A549 (cell line): ENCODE data around the gene AAGAB. TPM values are rescaled to one million over a fixed set of nuclear protein-coding genes. Genes with fewer than 3 reads are reported as not detected.

ENCODE experiments used
- ATAC-seq, 2 experiments: fragments of 200-7000 bp in 1 of 2; fragments of >200 bp in 1 of 2; cut with Nextera tagmentation in 1 of 2; cut with Tn5 transposase in 1 of 2; 3 replicates each; pipeline versions ENCODE4 v1.8.0 to v1.9.1; 2018 to 2020; ENCODE audit warnings: mild to moderate bottlenecking in 1 of 2, moderate library complexity in 1 of 2
- CTCF ChIA-PET: fragments of 300-600 bp; sonication (Branson Sonifier 250); formaldehyde crosslinking; extraction: SDS; loops from one replicate; lab custom pipeline; 2021; ENCODE audit warnings: antibody characterized with exemption, inconsistent platforms; lab: Yijun Ruan, JAX
- POLR2A ChIA-PET: fragments of 350-600 bp; formaldehyde crosslinking; extraction: SDS; loops from one replicate; lab custom pipeline; 2021; ENCODE audit warnings: antibody characterized with exemption, inconsistent platforms; lab: Yijun Ruan, JAX
- DNase-seq, 2 experiments: peaks; one replicate each; pipeline versions ENCODE4 v3.0.0 to v3.0.0-alpha.2; 2011 to 2016; ENCODE audit warnings: low read depth in 1 of 2, low spot score in 1 of 2
- FAIRE-seq: peaks from 2 replicates; lab custom pipeline; 2011; peaks lifted over from hg19 to GRCh38; lab: Jason Lieb, UNC
- H3K27ac ChIP-seq, 2 experiments: fragments of >200 bp; sonication (Bioruptor Twin); formaldehyde crosslinking; 3 replicates each; pipeline ENCODE4 v1.5.1; 2016 to 2017
- H3K4me1 ChIP-seq: fragments of >200 bp; sonication (Bioruptor Twin); formaldehyde crosslinking; 3 replicates; pipeline ENCODE4 v1.6.1; 2016
- H3K4me2 ChIP-seq: fragments of >200 bp; sonication (Bioruptor Twin); formaldehyde crosslinking; 3 replicates; pipeline ENCODE4 v1.6.1; 2016
- H3K4me3 ChIP-seq: fragments of >200 bp; sonication (Bioruptor Twin); formaldehyde crosslinking; 3 replicates; pipeline ENCODE4 v1.5.1; 2016
- H3K9me3 ChIP-seq: fragments of >200 bp; sonication (Bioruptor Twin); formaldehyde crosslinking; 3 replicates; pipeline ENCODE4 v1.6.1; 2016
- BCL3 ChIP-seq: fragments of >200 bp; sonication (Bioruptor Twin); formaldehyde crosslinking; IDR thresholded peaks from 3 replicates; pipeline ENCODE4 v1.6.1; 2016
- BHLHE40 ChIP-seq: IDR thresholded peaks from 2 replicates; pipeline ENCODE4 v1.6.1; 2012; ENCODE audit warnings: low read depth, low read length, inconsistent platforms
- CBX2 ChIP-seq: fragments of 200-600 bp; sonication (generic); IDR thresholded peaks from 2 replicates; pipeline ENCODE4 v1.6.1; 2016; ENCODE audit warnings: low read depth, mild to moderate bottlenecking, borderline replicate concordance
- CBX8 ChIP-seq: fragments of 200-600 bp; sonication (generic); IDR thresholded peaks from 2 replicates; pipeline ENCODE4 v1.6.1; 2016
- CHD2 ChIP-seq: fragments of 150-350 bp; IDR thresholded peaks from 2 replicates; pipeline ENCODE4 v1.6.1; 2014; ENCODE audit warnings: low read length; ENCODE audit not compliant: partially characterized antibody
- EHMT2 ChIP-seq: fragments of 200-600 bp; sonication (generic); IDR thresholded peaks from 2 replicates; pipeline ENCODE4 v1.6.1; 2016; ENCODE audit warnings: antibody characterized with exemption, low read depth, mild to moderate bottlenecking, moderate library complexity
- ELK1 ChIP-seq: fragments of 150-350 bp; IDR thresholded peaks from 2 replicates; pipeline ENCODE4 v1.6.1; 2014; ENCODE audit warnings: low read depth, mild to moderate bottlenecking, low read length
- ESRRA ChIP-seq: fragments of 150-350 bp; IDR thresholded peaks from 2 replicates; pipeline ENCODE4 v1.6.1; 2014; ENCODE audit warnings: mild to moderate bottlenecking, low read length, borderline replicate concordance
- HEYL ChIP-seq: fragments of 250-450 bp; sonication (Bioruptor Pico); IDR thresholded peaks from 2 replicates; pipeline ENCODE4 v1.8.0; 2021; ENCODE audit warnings: mild to moderate bottlenecking, moderate library complexity
- HMGXB4 ChIP-seq: fragments of 250-450 bp; sonication (Bioruptor Pico); IDR thresholded peaks from 2 replicates; pipeline ENCODE4 v1.5.0; 2021; ENCODE audit warnings: mild to moderate bottlenecking, moderate library complexity, borderline replicate concordance
- HOXA7 ChIP-seq: fragments of 250-450 bp; sonication (Bioruptor Pico); IDR thresholded peaks from 2 replicates; pipeline ENCODE4 v1.5.0; 2020; ENCODE audit warnings: mild to moderate bottlenecking, moderate library complexity
- HOXB13 ChIP-seq: fragments of 250-450 bp; sonication (Bioruptor Pico); IDR thresholded peaks from 2 replicates; pipeline ENCODE4 v1.5.0; 2020; ENCODE audit warnings: low read depth, mild to moderate bottlenecking, moderate library complexity
- MAX ChIP-seq: IDR thresholded peaks from 2 replicates; pipeline ENCODE4 v1.6.1; 2012
- MAZ ChIP-seq: fragments of 150-350 bp; IDR thresholded peaks from 2 replicates; pipeline ENCODE4 v1.6.1; 2014; ENCODE audit warnings: antibody characterized with exemption, low read depth, low read length, borderline replicate concordance
- NFE2L2 ChIP-seq: fragments of 150-350 bp; conservative IDR thresholded peaks from 2 replicates; pipeline ENCODE4 v1.6.1; 2014; ENCODE audit warnings: low read length
- PBX3 ChIP-seq: IDR thresholded peaks from 2 replicates; pipeline ENCODE4 v1.6.1; 2012
- PHF8 ChIP-seq: fragments of 200-600 bp; sonication (generic); IDR thresholded peaks from 2 replicates; pipeline ENCODE4 v1.6.1; 2016; ENCODE audit warnings: low read depth, mild to moderate bottlenecking, antibody characterized with exemption, moderate library complexity, borderline replicate concordance
- RAD21 ChIP-seq, 2 experiments: fragments of >200 bp in 1 of 2; sonication (Bioruptor Twin) in 1 of 2; formaldehyde crosslinking in 1 of 2; IDR thresholded peaks in 1 of 2; conservative IDR thresholded peaks in 1 of 2; 2 replicates in 1 of 2; 3 replicates in 1 of 2; pipeline ENCODE4 v1.6.1; 2012 to 2018; ENCODE audit warnings: inconsistent platforms in 1 of 2
- RNF2 ChIP-seq: fragments of 200-600 bp; sonication (generic); IDR thresholded peaks from 2 replicates; pipeline ENCODE4 v1.6.1; 2016; ENCODE audit warnings: low read depth, mild to moderate bottlenecking, antibody characterized with exemption, moderate library complexity, borderline replicate concordance
- SREBF2 ChIP-seq: fragments of 450-650 bp; IDR thresholded peaks from 2 replicates; pipeline ENCODE4 v1.6.1; 2014; ENCODE audit warnings: mild to moderate bottlenecking, moderate library complexity
- TFCP2L1 ChIP-seq: fragments of 250-450 bp; sonication (Bioruptor Pico); IDR thresholded peaks from 2 replicates; pipeline ENCODE4 v1.5.0; 2021; ENCODE audit warnings: mild to moderate bottlenecking
- TP53 ChIP-seq: fragments of 250-450 bp; sonication (Bioruptor Pico); IDR thresholded peaks from 2 replicates; pipeline ENCODE4 v1.5.0; 2021; ENCODE audit warnings: mild to moderate bottlenecking, moderate library complexity
- ZFP36 ChIP-seq: fragments of 450-650 bp; IDR thresholded peaks from 2 replicates; pipeline ENCODE4 v1.6.1; 2014; ENCODE audit warnings: borderline replicate concordance; ENCODE audit not compliant: partially characterized antibody
- WGBS: methylation state at CpG from one replicate; pipeline ENCODE4 v1.1.6; 2017; ENCODE audit errors: missing lambda C conversion rate; 5-methylcytosine and 5-hydroxymethylcytosine counted together
- polyA plus RNA-seq, 4 experiments: library from polyadenylated mRNA; depleted of rRNA in 3 of 4; stranded (reverse); fragments of >200 nt; fragmentation: RNase III in 1 of 4; extraction: RNeasy Plus Mini Kit Qiagen cat#74134 plus additional on column Dnase treatment in 1 of 4; gene quantifications; 2 replicates in 3 of 4; 3 replicates in 1 of 4; pipeline ENCODE4 v1.2.3, GENCODE V29; 2011 to 2017

AAGAB gene
- polyA plus RNA-seq, 2 of the 4 experiments (the other 2 are of a cell fraction) = 68.9 to 107 TPM

GRCh38 chr15:67187351-67187854, 67.1 kb downstream of the AAGAB start:
- ChIA-PET CTCF (interaction anchor here (0.7 to 2.0 kb wide), 5 partner anchors 13 to 241 kb away, joined by 3 to 13 read pairs (median 4); partner anchors contain the start of gene SMAD3), POLR2A (no interaction called here)
- FAIRE-seq = peak; percentile 54

GRCh38 chr15:67186688-67187087, 67.8 kb downstream of the AAGAB start:
- H3K9me3 ChIP-seq = no peaks in the 10 kb centered on the region
- H3K4me3 ChIP-seq = no peak overlapping the region
- FAIRE-seq = no peak
- ATAC-seq = 0 out of 6 replicates have a peak, but pooled peaks of 1 of the 2 experiments have one; percentile 1
- POLR2A ChIA-PET = no interaction called here
- H3K4me1 ChIP-seq = peaks cover 57% of the 10 kb centered on the region
- CTCF ChIA-PET = interaction anchor here (0.9 to 2.0 kb wide), 7 partner anchors 10 to 240 kb away, joined by 3 to 13 read pairs (median 3); no protein-coding TSS in a partner anchor
- no peak for DNase-seq
- WGBS = 91% methylated on average over 4 of the region's 4 CpGs
- H3K27ac ChIP-seq = peak overlapping the region in 1 of 2 experiments; percentile 15; a peak in 1 of 6 replicates
- H3K4me2 ChIP-seq = no peak overlapping the region
- no peak for TF ChIP-seq TFCP2L1 (CRISPR knock-in tag)

More at GRCh38 chr15:67187351-67187854, 67.1 kb downstream of the AAGAB start:
- Histone ChIP-seq H3K4me3 (no peak overlapping the region), H3K9me3 (no peaks in the 10 kb centered on the region), H3K27ac (peak overlapping the region in 1 of 2 experiments; percentile 15; a peak in 1 of 6 replicates), H3K4me1 (peaks cover 59% of the 10 kb centered on the region), H3K4me2 (no peak overlapping the region)
- WGBS = 91% methylated on average over 12 of the region's 12 CpGs
- peak; percentile 1 to 8; a peak in 3 of 6 replicates for ATAC-seq
- peak in 1 of 2 experiments; percentile 20 for DNase-seq
- TF ChIP-seq CBX8 (no peak), TFCP2L1 (CRISPR knock-in tag) (no peak), TP53 (0 out of 2 replicates have a peak, but pooled peaks have one; percentile 45), EHMT2 (no peak), NFE2L2 (no peak), BCL3 (no peak)

GRCh38 chr15:67186226-67186649, 68.2 kb downstream of the AAGAB start:
- WGBS = 86% methylated on average over 6 of the region's 6 CpGs
- no peak for FAIRE-seq
- peaks cover 53% of the 10 kb centered on the region for H3K4me1 ChIP-seq
- no peak; a peak in 1 of 6 replicates for ATAC-seq
- CTCF ChIA-PET = interaction anchor here (0.9 to 2.0 kb wide), 9 partner anchors 10 to 240 kb away, joined by 3 to 13 read pairs (median 3); no protein-coding TSS in a partner anchor
- peak overlapping the region in 1 of 2 experiments; percentile 15; a peak in 3 of 6 replicates for H3K27ac ChIP-seq
- H3K4me2 ChIP-seq = no peak overlapping the region
- no peaks in the 10 kb centered on the region for H3K9me3 ChIP-seq
- POLR2A ChIA-PET = no interaction called here
- H3K4me3 ChIP-seq = no peak overlapping the region
- TF ChIP-seq HMGXB4 (no peak), BHLHE40 (no peak), HEYL (no peak), ESRRA (no peak), RAD21 (conservative IDR thresholded peaks at IDR 0.05 in 1 of 2, IDR thresholded peaks at IDR 0.05 in 1 of 2) (no peak), TP53 (no peak), CBX2 (no peak), PHF8 (no peak), HOXB13 (CRISPR knock-in tag) (no peak), ZFP36 (no peak), RNF2 (no peak), CHD2 (no peak), MAZ (no peak), PBX3 (no peak), CBX8 (no peak), MAX (no peak), ELK1 (no peak), HOXA7 (CRISPR knock-in tag) (no peak), SREBF2 (no peak)
- peak in 1 of 2 experiments; percentile 12 for DNase-seq
